GM21825 (cell line): ENCODE measurements around the gene COMMD1.
"Not testable (repeated sequence)": the region's sequence is repeated elsewhere in the genome, so short reads cannot be mapped to it uniquely, and the experiment has no call there.

Source experiments
- ATAC-seq: cut with Tn5 transposase; IDR thresholded peaks from one replicate; pipeline ENCODE4 v1.9.1; 2021; ENCODE audit warnings: mild to moderate bottlenecking, moderate library complexity; ENCODE audit not compliant: unreplicated experiment

The COMMD1 gene

GRCh38 chr2:62065243-62065642 is 159.8 kb downstream of the COMMD1 start:
- no peak for ATAC-seq

GRCh38 chr2:62071126-62071598 is 165.7 kb downstream of the COMMD1 start:
- no peak for ATAC-seq

GRCh38 chr2:62071760-62072680 is 166.5 kb downstream of the COMMD1 start:
- ATAC-seq: no peak

- ATAC-seq: no peak
Observed at GRCh38 chr2:62074233-62074632, 168.8 kb downstream of the COMMD1 start.

GRCh38 chr2:62076980-62077638 is 171.6 kb downstream of the COMMD1 start:
- ATAC-seq: no peak

- ATAC-seq: no peak
Observed at GRCh38 chr2:62084801-62085200, 179.3 kb downstream of the COMMD1 start.

GRCh38 chr2:62089658-62090057 is 184.2 kb downstream of the COMMD1 start:
- ATAC-seq: no peak

- no peak for ATAC-seq
Observed at GRCh38 chr2:62091471-62091870, 186.0 kb downstream of the COMMD1 start.

- no peak for ATAC-seq
Observed at GRCh38 chr2:62099050-62099449, 193.6 kb downstream of the COMMD1 start.

- ATAC-seq: peak; percentile 89
Observed at GRCh38 chr2:62099523-62100175, 194.2 kb downstream of the COMMD1 start.

GRCh38 chr2:62101886-62102285 is 196.4 kb downstream of the COMMD1 start:
- no peak for ATAC-seq

GRCh38 chr2:62102402-62102920 is 197.0 kb downstream of the COMMD1 start:
- no peak for ATAC-seq

GRCh38 chr2:62109554-62109953 is 204.1 kb downstream of the COMMD1 start:
- ATAC-seq: no peak

- ATAC-seq: no peak
Observed at GRCh38 chr2:62110415-62111025, 205.0 kb downstream of the COMMD1 start.

- no peak for ATAC-seq
Observed at GRCh38 chr2:62112179-62112578, 206.7 kb downstream of the COMMD1 start.

GRCh38 chr2:62114564-62114963 is 209.1 kb downstream of the COMMD1 start:
- ATAC-seq: no peak

- ATAC-seq: no peak
Observed at GRCh38 chr2:62116983-62117382, 211.5 kb downstream of the COMMD1 start.

- no peak for ATAC-seq
Observed at GRCh38 chr2:62118160-62118559, 212.7 kb downstream of the COMMD1 start.

GRCh38 chr2:62119311-62119974 is 214.0 kb downstream of the COMMD1 start:
- no peak for ATAC-seq

- not testable (repeated sequence) for ATAC-seq
Observed at GRCh38 chr2:62126239-62126638, 220.8 kb downstream of the COMMD1 start.
